ENCODE measurements around the gene KCNJ6.

DNA sequence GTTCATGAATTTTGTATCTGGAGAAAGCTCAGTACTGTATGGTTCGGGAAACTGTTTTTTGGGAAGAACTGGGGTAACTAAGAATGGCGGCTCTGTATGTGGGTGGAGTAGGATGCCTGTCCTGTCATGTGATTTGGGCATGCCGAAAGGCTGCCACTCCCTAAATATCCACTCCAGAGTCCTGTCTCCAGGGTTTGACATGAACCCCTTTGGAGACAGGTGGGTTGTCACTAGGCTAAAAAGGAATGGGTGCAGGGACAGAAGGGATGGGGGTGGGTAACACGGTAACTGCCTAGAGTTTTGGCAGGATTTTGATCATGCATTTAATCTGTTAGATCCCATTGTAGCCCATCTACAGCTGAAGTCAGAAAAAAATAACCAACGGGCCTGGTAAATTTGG lies 150.1 kb downstream of the KCNJ6 start:
- TF ChIP-seq POLR2A (IDR thresholded peaks at IDR 0.05) (no peak), EP300 (IDR thresholded peaks at IDR 0.05) (no peak), POLR2AphosphoS5 (IDR thresholded peaks at IDR 0.05) (no peak)
